Small intestine (tissue), 7 donors: ENCODE measurements around the gene AFF1. TPM values are rescaled to one million over a fixed set of nuclear protein-coding genes. Genes with fewer than 3 reads are reported as not detected.

ENCODE experiments used
- DNase-seq, 2 donors: peaks; one replicate each; pipeline versions ENCODE4 v3.0.0 to v3.0.0-alpha.2; 2013
- FAIRE-seq: peaks from 2 replicates; lab custom pipeline; 2012; peaks lifted over from hg19 to GRCh38; lab: Jason Lieb, UNC
- H3K27ac ChIP-seq, 3 donors: one replicate each; pipeline ENCODE4 v1.5.1; 2013; ENCODE audit warnings: low read length in 2 of 3, mild to moderate bottlenecking in 2 of 3, control low read depth in 1 of 3, inconsistent platforms in 1 of 3, low read depth in 1 of 3, moderate library complexity in 1 of 3
- H3K27me3 ChIP-seq, 3 donors: one replicate each; pipeline ENCODE4 v1.6.1; 2013; ENCODE audit warnings: low read length in 3 of 3, inconsistent platforms in 1 of 3; ENCODE audit not compliant: control insufficient read depth in 3 of 3, insufficient read depth in 3 of 3
- H3K36me3 ChIP-seq, 3 donors: one replicate each; pipeline ENCODE4 v1.6.1; 2013; ENCODE audit warnings: low read length in 3 of 3, inconsistent platforms in 1 of 3, low read depth in 1 of 3, mild to moderate bottlenecking in 1 of 3, moderate library complexity in 1 of 3; ENCODE audit not compliant: control insufficient read depth in 3 of 3, insufficient read depth in 2 of 3
- H3K4me1 ChIP-seq, 3 donors: one replicate each; pipeline ENCODE4 v1.6.1; 2013; ENCODE audit warnings: low read length in 2 of 3, inconsistent platforms in 1 of 3, low read depth in 1 of 3, mild to moderate bottlenecking in 1 of 3, moderate library complexity in 1 of 3; ENCODE audit not compliant: control insufficient read depth in 3 of 3, insufficient read depth in 2 of 3
- H3K4me3 ChIP-seq, 3 donors: one replicate each; pipeline ENCODE4 v1.5.1; 2013; ENCODE audit warnings: low read length in 3 of 3, control low read depth in 1 of 3, inconsistent platforms in 1 of 3, low read depth in 1 of 3, mild to moderate bottlenecking in 1 of 3, moderate library complexity in 1 of 3
- H3K9me3 ChIP-seq, 2 donors: one replicate each; pipeline ENCODE4 v1.6.1; 2013; ENCODE audit warnings: low read depth in 1 of 2, low read length in 1 of 2; ENCODE audit not compliant: control insufficient read depth in 2 of 2, insufficient read depth in 1 of 2
- WGBS, 3 donors: extraction: QIAGEN DNeasy Blood & Tissue Kit; methylation state at CpG; one replicate each; pipeline ENCODE4 v1.1.7; 2013; 5-methylcytosine and 5-hydroxymethylcytosine counted together
- polyA plus RNA-seq, 4 donors: library from polyadenylated mRNA; stranded (reverse) in 3 of 4; unstranded in 1 of 4; fragments of 200-250 nt in 3 of 4; fragments of 120-200 nt in 1 of 4; gene quantifications; one replicate each; pipeline versions ENCODE4 v1.2.1 to v1.2.3, GENCODE V29; 2013
- donor health status: healthy with polysubstance abuse.
- donor health status: control.
- donor health status: control.
- donor health status: Bipolar disorder and iron deficiency.
- donor health status: healthy.

The AFF1 gene
- polyA plus RNA-seq, 4 donors, result 5.4 to 50.7 (median 10.4) TPM

DNA sequence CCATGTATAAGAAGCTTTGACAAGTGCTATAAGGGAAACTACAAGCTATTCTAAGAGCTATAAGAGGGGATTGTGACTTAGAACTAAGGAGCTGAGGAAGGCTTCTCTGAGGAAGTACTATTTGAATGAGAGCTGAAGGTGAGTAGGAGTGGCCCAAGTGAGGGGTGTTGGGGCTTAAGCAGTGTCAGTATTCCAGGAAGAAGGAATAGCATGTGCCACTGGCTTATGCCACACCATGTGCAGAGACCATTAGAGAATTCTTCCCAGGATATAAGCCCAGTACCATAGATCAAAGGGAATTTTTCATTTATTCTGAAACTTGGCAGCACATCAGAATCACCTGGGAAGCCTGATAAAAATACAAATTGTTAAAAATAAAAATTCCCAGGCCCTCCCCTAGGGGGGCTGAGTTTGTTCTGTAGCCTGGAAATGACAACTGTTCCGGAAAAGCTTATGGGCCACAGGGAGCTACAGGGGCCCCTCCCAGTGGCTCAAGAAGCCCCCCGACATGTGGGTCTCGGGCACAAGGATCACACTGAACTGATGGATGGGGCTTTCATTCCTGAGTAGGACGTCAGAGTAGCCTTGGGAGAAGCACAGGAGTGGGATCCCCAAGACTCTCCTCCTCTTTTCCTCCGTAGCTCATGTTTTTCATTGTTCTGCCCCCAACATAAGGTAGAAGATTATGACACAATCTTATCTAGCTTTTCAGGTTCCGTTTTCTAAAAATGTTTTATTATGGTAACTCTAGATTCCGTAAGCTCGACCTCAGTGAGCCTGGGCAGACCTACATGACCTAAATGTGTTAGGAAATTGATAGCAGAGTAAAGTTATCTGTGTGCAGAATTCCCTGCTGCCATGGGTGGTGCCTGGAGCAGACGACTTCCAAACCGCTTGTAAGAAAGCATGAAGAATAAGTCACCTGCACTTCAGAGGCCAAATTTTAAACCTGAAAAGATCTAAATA, 119.3 kb downstream of the AFF1 start:
- Histone ChIP-seq H3K36me3 (peaks cover 0 to 27% (median 2%) of the 10 kb centered on the region in 3 donors), H3K9me3 (no peaks in the 10 kb centered on the region), H3K4me3 (no peak overlapping the region), H3K27ac (peak overlapping the region in 1 of 3 donors; percentile 21), H3K4me1 (peaks cover 13 to 41% (median 37%) of the 10 kb centered on the region in 3 donors), H3K27me3 (no peaks in the 10 kb centered on the region)
- DNase-seq, result no peak
- WGBS, 3 donors, result 48 to 63% (median 57%) methylated on average over 10 of the region's 10 CpGs
- FAIRE-seq, result no peak

- Histone ChIP-seq H3K27ac (peak overlapping the region in 1 of 3 donors; percentile 39), H3K9me3 (no peaks in the 10 kb centered on the region), H3K36me3 (peaks cover 0 to 27% (median 0%) of the 10 kb centered on the region in 3 donors), H3K4me3 (no peak overlapping the region), H3K27me3 (no peaks in the 10 kb centered on the region), H3K4me1 (peaks cover 17 to 41% (median 40%) of the 10 kb centered on the region in 3 donors)
- 47 to 61% (median 57%) methylated on average over 3 of the region's 3 CpGs for WGBS, 3 donors
- FAIRE-seq (no peak), DNase-seq (no peak)
Measured at GRCh38 chr4:87054900-87055299, 120.1 kb downstream of the AFF1 start.

GRCh38 chr4:87055311-87055710, 120.5 kb downstream of the AFF1 start:
- Histone ChIP-seq H3K4me1 (peaks cover 17 to 41% (median 40%) of the 10 kb centered on the region in 3 donors), H3K27ac (peak overlapping the region in 1 of 3 donors; percentile 33)

GRCh38 chr4:87056881-87057280, 122.1 kb downstream of the AFF1 start:
- DNase-seq (peak; percentile 86 to 91), FAIRE-seq (no peak)
- H3K9me3 ChIP-seq, result no peaks in the 10 kb centered on the region
- H3K36me3 ChIP-seq, result peaks cover 0 to 22% (median 3%) of the 10 kb centered on the region in 3 donors
- H3K4me3 ChIP-seq, result no peak overlapping the region
- no peaks in the 10 kb centered on the region for H3K27me3 ChIP-seq
- H3K27ac ChIP-seq, result peak overlapping the region in 2 of 3 donors; percentile 8 to 74
- 19 to 71% (median 32%) methylated on average over 2 of the region's 2 CpGs for WGBS, 3 donors
- peaks cover 18 to 48% (median 36%) of the 10 kb centered on the region in 3 donors for H3K4me1 ChIP-seq

More at GRCh38 chr4:87055311-87055710, 120.5 kb downstream of the AFF1 start:
- H3K4me3 ChIP-seq, result no peak overlapping the region
- no peaks in the 10 kb centered on the region for H3K9me3 ChIP-seq
- 26 to 42% (median 26%) methylated on average over 2 of the region's 2 CpGs for WGBS, 3 donors
- no peaks in the 10 kb centered on the region for H3K27me3 ChIP-seq
- FAIRE-seq (no peak), DNase-seq (no peak)
- peaks cover 0 to 27% (median 0%) of the 10 kb centered on the region in 3 donors for H3K36me3 ChIP-seq

- DNase-seq (no peak), FAIRE-seq (no peak)
- Histone ChIP-seq H3K4me3 (no peak overlapping the region), H3K4me1 (peaks cover 18 to 48% (median 36%) of the 10 kb centered on the region in 3 donors), H3K9me3 (no peaks in the 10 kb centered on the region), H3K36me3 (peaks cover 0 to 20% (median 3%) of the 10 kb centered on the region in 3 donors), H3K27ac (no peak overlapping the region), H3K27me3 (no peaks in the 10 kb centered on the region)
- WGBS, 3 donors, result 60 to 74% (median 69%) methylated on average over 6 of the region's 6 CpGs
Measured at GRCh38 chr4:87057835-87058355, 123.1 kb downstream of the AFF1 start.

DNA sequence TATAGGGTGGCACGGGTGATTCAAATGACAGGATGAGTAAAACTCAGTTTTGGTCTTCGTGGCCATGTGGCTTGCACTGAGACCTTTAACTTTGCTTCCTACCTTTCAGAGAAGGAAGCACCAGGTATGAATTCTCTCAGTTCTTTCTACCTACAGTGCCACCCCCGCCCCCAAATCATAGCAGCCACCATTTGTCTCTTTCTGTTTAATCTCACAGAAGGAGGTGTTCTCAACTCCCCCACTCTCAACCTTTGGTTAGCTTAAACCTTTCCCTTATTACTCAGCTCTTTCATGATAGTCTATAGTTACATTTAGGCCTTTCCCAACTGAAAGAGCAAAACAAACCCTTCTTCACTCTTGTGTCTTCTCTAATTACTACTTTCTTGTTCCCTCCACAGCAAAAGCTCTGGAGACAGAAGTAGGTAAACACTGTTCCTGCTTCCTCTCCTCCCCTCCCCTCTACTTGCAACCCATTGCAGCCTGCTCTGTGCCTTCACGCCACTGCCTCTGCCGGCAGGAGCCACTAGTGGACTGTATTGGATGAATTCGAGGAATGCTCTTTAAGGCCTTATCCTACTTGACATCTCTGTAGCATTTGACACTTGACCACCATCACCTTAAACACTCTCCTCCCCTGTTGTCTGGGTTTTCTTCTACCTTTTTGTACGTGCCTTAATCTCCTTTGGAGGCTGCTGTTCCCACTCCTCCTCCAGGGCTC, 123.7 kb downstream of the AFF1 start:
- peak overlapping the region in 1 of 3 donors; percentile 58 for H3K27ac ChIP-seq
- 60 to 66% (median 61%) methylated on average over 7 of the region's 7 CpGs for WGBS, 3 donors
- no peak for FAIRE-seq

GRCh38 chr4:87060957-87061356, 126.1 kb downstream of the AFF1 start:
- Histone ChIP-seq H3K9me3 (no peaks in the 10 kb centered on the region), H3K27ac (peak overlapping the region in 1 of 3 donors; percentile 24), H3K4me1 (peaks cover 8 to 31% (median 24%) of the 10 kb centered on the region in 3 donors), H3K36me3 (peaks cover 0 to 21% (median 3%) of the 10 kb centered on the region in 3 donors), H3K4me3 (no peak overlapping the region), H3K27me3 (no peaks in the 10 kb centered on the region)
- peak; percentile 46 to 72 for DNase-seq
- 16 to 69% (median 49%) methylated on average over 5 of the region's 5 CpGs for WGBS, 3 donors
- peak; percentile 5 for FAIRE-seq

More for the DNA sequence above, 123.7 kb downstream of the AFF1 start:
- Histone ChIP-seq H3K36me3 (peaks cover 0 to 21% (median 3%) of the 10 kb centered on the region in 3 donors), H3K9me3 (no peaks in the 10 kb centered on the region), H3K4me1 (peaks cover 18 to 45% (median 36%) of the 10 kb centered on the region in 3 donors), H3K27me3 (no peaks in the 10 kb centered on the region), H3K4me3 (no peak overlapping the region)
- no peak for DNase-seq

DNA sequence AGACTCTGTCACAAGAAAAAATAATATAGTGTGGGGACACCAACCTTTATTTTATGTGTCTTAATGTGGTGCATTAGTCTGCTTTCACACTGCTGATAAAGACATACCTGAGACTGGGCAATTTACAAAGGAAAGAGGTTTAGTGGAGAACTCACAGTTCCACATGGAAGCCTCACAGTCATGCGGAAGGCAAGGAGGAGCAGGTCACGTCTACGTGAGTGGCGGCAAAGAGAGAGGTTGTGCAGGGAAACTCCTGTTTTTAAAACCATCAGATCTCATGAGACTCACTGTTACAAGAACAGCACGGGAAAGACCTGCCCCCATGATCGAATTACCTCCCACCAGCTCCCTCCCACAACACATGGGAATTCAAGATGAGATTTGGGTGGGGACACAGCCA, 130.2 kb downstream of the AFF1 start:
- no peak for DNase-seq
- H3K9me3 ChIP-seq, result no peaks in the 10 kb centered on the region
- H3K4me1 ChIP-seq, result peaks cover 0 to 12% (median 2%) of the 10 kb centered on the region in 3 donors
- H3K27ac ChIP-seq, result no peak overlapping the region
- WGBS, 3 donors, result 78 to 89% (median 82%) methylated on average over 6 of the region's 6 CpGs
- no peaks in the 10 kb centered on the region for H3K27me3 ChIP-seq
- no peak overlapping the region for H3K4me3 ChIP-seq
- H3K36me3 ChIP-seq, result peaks cover 0 to 20% (median 3%) of the 10 kb centered on the region in 3 donors
- FAIRE-seq, result no peak
